ENCODE data around the gene ARID5A.
"Not testable (repeated sequence)": the region's sequence is repeated elsewhere in the genome, so short reads cannot be mapped to it uniquely, and the experiment has no call there.

ARID5A gene

GRCh38 chr2:96541398-96542152 lies 5.0 kb downstream of the ARID5A start:
- no peak for DNase-seq (ENCODE audit: low spot score)

- DNase-seq (ENCODE audit: low spot score) = no peak
Observed at GRCh38 chr2:96542357-96542977, 5.9 kb downstream of the ARID5A start.

- DNase-seq (ENCODE audit: low spot score) = no peak
Observed at GRCh38 chr2:96546321-96546720, 9.8 kb downstream of the ARID5A start.

GRCh38 chr2:96546797-96547196 lies 10.2 kb downstream of the ARID5A start:
- DNase-seq (ENCODE audit: low spot score) = no peak

GRCh38 chr2:96547203-96547641 lies 10.7 kb downstream of the ARID5A start:
- DNase-seq (ENCODE audit: low spot score) = no peak

- DNase-seq (ENCODE audit: low spot score) = no peak
Observed at GRCh38 chr2:96547731-96548171, 11.2 kb downstream of the ARID5A start.

- no peak for DNase-seq (ENCODE audit: low spot score)
Observed at GRCh38 chr2:96548558-96549465, 12.3 kb downstream of the ARID5A start.

GRCh38 chr2:96549466-96549785 lies 12.9 kb downstream of the ARID5A start:
- no peak for DNase-seq (ENCODE audit: low spot score)

GRCh38 chr2:96549967-96550786 lies 13.6 kb downstream of the ARID5A start:
- DNase-seq (ENCODE audit: low spot score) = no peak

GRCh38 chr2:96550787-96551604 lies 14.4 kb downstream of the ARID5A start:
- DNase-seq (ENCODE audit: low spot score) = no peak

- no peak for DNase-seq (ENCODE audit: low spot score)
Observed at GRCh38 chr2:96551605-96552314, 15.2 kb downstream of the ARID5A start.

GRCh38 chr2:96552315-96553175 lies 16.0 kb downstream of the ARID5A start:
- no peak for DNase-seq (ENCODE audit: low spot score)

- DNase-seq (ENCODE audit: low spot score) = no peak
Observed at GRCh38 chr2:96553176-96553956, 16.8 kb downstream of the ARID5A start.

- not testable (repeated sequence) for DNase-seq (ENCODE audit: low spot score)
Observed at GRCh38 chr2:96553957-96554292, 17.4 kb downstream of the ARID5A start.

GRCh38 chr2:96554293-96555145 lies 18.0 kb downstream of the ARID5A start:
- peak; percentile 85 for DNase-seq (ENCODE audit: low spot score)

GRCh38 chr2:96555146-96555610 lies 18.6 kb downstream of the ARID5A start:
- DNase-seq (ENCODE audit: low spot score) = no peak

Measured in Ammon's horn (tissue), 1 donor.